Panc1 (cell line): ENCODE measurements around the gene TNRC6A. TPM values are rescaled to one million over a fixed set of nuclear protein-coding genes. Genes with fewer than 3 reads are reported as not detected.

Experiments used
- ATAC-seq: fragments of 200-7000 bp; cut with Tn5 transposase; 2 replicates; pipeline ENCODE4 v1.9.1; 2020; ENCODE audit warnings: mild to moderate bottlenecking, moderate library complexity
- BruUV-seq: library from RNA; stranded (reverse); fragments of 400-500 nt; replicated peaks from 2 replicates; lab custom pipeline; 2021; lab: Mats Ljungman, UMichigan
- CTCF ChIA-PET: fragments of 300-600 bp; sonication (Branson Sonifier 250); formaldehyde crosslinking; loops from one replicate; lab custom pipeline; 2022; ENCODE audit warnings: antibody characterized with exemption; lab: Charles Lee
- POLR2A ChIA-PET: fragments of 300-600 bp; sonication (Branson Sonifier 250); formaldehyde crosslinking; loops from one replicate; lab custom pipeline; 2022; ENCODE audit warnings: antibody characterized with exemption; lab: Charles Lee
- DNase-seq: peaks from one replicate; pipeline ENCODE4 v3.0.0-alpha.2; 2010; ENCODE audit warnings: low read depth, low spot score
- H3K27ac ChIP-seq: 2 replicates; pipeline ENCODE4 v1.5.1; 2011; ENCODE audit warnings: mild to moderate bottlenecking, low read length, inconsistent platforms
- H3K27me3 ChIP-seq: fragments of 200-500 bp; sonication (Bioruptor generic); 2 replicates; pipeline ENCODE4 v1.6.0; 2014; ENCODE audit warnings: low read length, inconsistent platforms; ENCODE audit not compliant: control insufficient read depth, insufficient read depth
- H3K36me3 ChIP-seq: fragments of 200-500 bp; sonication (Bioruptor generic); 2 replicates; pipeline ENCODE4 v1.5.1; 2014; ENCODE audit warnings: inconsistent platforms, mild to moderate bottlenecking, low read length, moderate library complexity; ENCODE audit not compliant: control insufficient read depth, insufficient read depth
- H3K4me1 ChIP-seq: 2 replicates; pipeline ENCODE4 v1.5.1; 2011; ENCODE audit warnings: inconsistent platforms, mild to moderate bottlenecking, low read length, moderate library complexity; ENCODE audit not compliant: control insufficient read depth, insufficient read depth
- H3K4me3 ChIP-seq, 2 experiments: 2 replicates each; pipeline ENCODE4 v1.5.1; 2011 to 2012; ENCODE audit warnings: low read depth in 2 of 2, low read length in 2 of 2, mild to moderate bottlenecking in 2 of 2, inconsistent platforms in 1 of 2, moderate library complexity in 1 of 2
- H3K9me3 ChIP-seq: fragments of 200-500 bp; sonication (Bioruptor generic); 2 replicates; pipeline ENCODE4 v1.5.1; 2014; ENCODE audit warnings: low read depth, mild to moderate bottlenecking, inconsistent platforms, low read length, moderate library complexity; ENCODE audit not compliant: control insufficient read depth, insufficient read depth
- CTCF ChIP-seq: fragments of 450-650 bp; IDR thresholded peaks from 2 replicates; pipeline ENCODE4 v1.5.1; 2017; ENCODE audit warnings: mild to moderate bottlenecking
- POLR2AphosphoS5 ChIP-seq: IDR thresholded peaks from 2 replicates; pipeline ENCODE4 v1.6.1; 2012; ENCODE audit warnings: mild to moderate bottlenecking, low read depth, low read length, moderate library complexity
- REST ChIP-seq, 2 experiments: IDR thresholded peaks; 2 replicates each; pipeline ENCODE4 v1.6.1; 2011 to 2012; ENCODE audit warnings: low read depth in 2 of 2, control low read depth in 1 of 2, low read length in 1 of 2, mild to moderate bottlenecking in 1 of 2, moderate library complexity in 1 of 2; ENCODE audit not compliant: insufficient read depth in 1 of 2
- SIN3A ChIP-seq: IDR thresholded peaks from 2 replicates; pipeline ENCODE4 v1.6.1; 2012; ENCODE audit warnings: low read depth, mild to moderate bottlenecking, low read length, moderate library complexity, borderline replicate concordance; ENCODE audit not compliant: insufficient read depth
- TCF7L2 ChIP-seq: IDR thresholded peaks from 2 replicates; pipeline ENCODE4 v1.6.1; 2011; ENCODE audit warnings: mild to moderate bottlenecking, low read depth, low read length, inconsistent platforms
- in situ Hi-C: cut with HindIII; loops from 2 replicates; pipeline ENCODE4 v1.10.0; 2016; ENCODE audit warnings: low sequenced_read_pairs, low pct_unique_long_range_greater_than_20kb
- intact Hi-C: fragments of 100-400 bp; cut with micrococcal nuclease; formaldehyde crosslinking; loops from one replicate; pipeline ENCODE4 v1.10.0; 2022; ENCODE audit not compliant: unreplicated experiment
- total RNA-seq: library from RNA; stranded (reverse); gene quantifications from one replicate; pipeline ENCODE4 v1.2.1, GENCODE V29; 2021; ENCODE audit not compliant: unreplicated experiment

The TNRC6A gene
- total RNA-seq, 1 experiment from 2014 or later, result 53.6 TPM

DNA sequence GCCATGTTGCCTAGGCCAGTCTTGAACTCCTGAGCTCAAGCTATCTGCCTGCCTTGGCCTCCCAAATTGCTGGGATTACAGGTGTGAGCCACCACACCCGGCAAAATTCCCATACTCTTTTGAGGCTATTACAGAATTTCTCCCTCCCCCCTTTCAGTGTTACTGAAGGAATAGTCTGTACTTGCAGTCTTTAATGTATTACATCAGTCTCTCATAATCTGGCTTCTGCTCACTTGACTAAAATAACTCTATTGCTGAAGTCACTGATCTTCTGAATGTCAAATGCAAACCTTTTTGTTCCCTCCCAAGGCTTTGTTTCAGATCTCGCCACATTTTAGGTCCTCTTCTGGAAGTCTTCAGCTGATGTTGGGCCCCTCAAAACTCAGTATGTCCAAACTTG lies 51.8 kb downstream of the TNRC6A start:
- peaks cover 31% of the 10 kb centered on the region for H3K36me3 ChIP-seq
- BruUV-seq, result no TSS peak
- ChIA-PET POLR2A (no interaction called here), CTCF (no interaction called here)
- peaks cover 5% of the 10 kb centered on the region; the same call in 1 of the 2 replicates for H3K4me1 ChIP-seq
- ATAC-seq, result no peak
- H3K4me3 ChIP-seq, result no peak overlapping the region
- no peak for DNase-seq
- intact Hi-C loops, result no loop called here
- no peaks in the 10 kb centered on the region for H3K27me3 ChIP-seq
- in situ Hi-C loops, result no loop called here
- H3K9me3 ChIP-seq, result no peaks in the 10 kb centered on the region
- H3K27ac ChIP-seq, result no peak overlapping the region
- TF ChIP-seq SIN3A (no peak), CTCF (no peak), TCF7L2 (no peak)

- BruUV-seq, result no TSS peak
- ChIA-PET POLR2A (interaction anchor here (0.6 kb wide), 1 partner anchor 12 kb away, joined by 5 read pairs; no protein-coding TSS in a partner anchor), CTCF (no interaction called here)
- H3K4me1 ChIP-seq, result peaks cover 3% of the 10 kb centered on the region; the same call in 1 of the 2 replicates
- intact Hi-C loops (no loop called here), in situ Hi-C loops (no loop called here)
- no peak for DNase-seq
- peaks cover 19% of the 10 kb centered on the region for H3K36me3 ChIP-seq
- no peaks in the 10 kb centered on the region for H3K27me3 ChIP-seq
- ATAC-seq, result peak; percentile 65; the same call in 1 of the 2 replicates
- no peak overlapping the region for H3K4me3 ChIP-seq
- no peak overlapping the region for H3K27ac ChIP-seq
- no peaks in the 10 kb centered on the region for H3K9me3 ChIP-seq
- TF ChIP-seq CTCF, result no peak
- TF ChIP-seq REST (IDR thresholded peaks at IDR 0.05; ENCODE audit: insufficient read depth in 1 of 2, low read depth in 2 of 2, low read length in 1 of 2), result no peak
- TF ChIP-seq TCF7L2, result no peak
- no peak for TF ChIP-seq SIN3A
- TF ChIP-seq POLR2AphosphoS5, result no peak
Observed at GRCh38 chr16:24784121-24784520, 54.7 kb downstream of the TNRC6A start.
